Measurements from ENCODE around the gene GPR35. TPM values are rescaled to one million over a fixed set of nuclear protein-coding genes. Genes with fewer than 3 reads are reported as not detected.

Gene GPR35
- total RNA-seq, 1 experiment from 2014 or later: 4.2 TPM

DNA sequence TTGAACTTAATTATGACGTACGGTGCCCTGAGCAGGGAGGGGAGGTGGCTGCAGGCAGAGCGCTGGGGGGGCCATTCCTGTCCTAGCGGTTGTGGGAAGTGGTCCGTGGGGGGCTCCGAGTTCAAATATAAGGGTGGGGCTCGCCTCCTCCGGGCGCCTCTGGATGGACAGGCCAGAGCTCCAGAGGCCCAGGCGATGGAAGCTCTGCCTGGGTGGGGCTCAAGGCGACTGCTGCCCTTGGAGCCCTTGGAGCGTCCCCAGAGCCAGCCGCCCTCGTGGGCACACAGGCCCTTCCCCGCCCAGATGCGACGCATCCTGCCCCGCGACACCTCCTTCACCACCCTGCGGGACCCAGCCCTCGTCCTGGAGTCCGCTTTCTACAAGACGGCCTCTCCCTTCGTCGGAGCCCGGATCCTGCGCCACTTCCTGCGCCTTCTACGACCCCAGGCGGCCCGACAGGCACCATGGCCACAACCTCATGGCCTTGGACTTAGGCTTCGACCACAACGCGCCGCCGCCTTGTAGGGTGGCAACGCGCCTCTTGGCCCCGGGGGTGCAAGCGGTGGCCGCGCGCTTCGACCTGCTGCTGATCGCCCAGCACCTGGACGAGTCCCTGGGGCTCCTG, 46.9 kb downstream of the GPR35 start:
- ChIA-PET CTCF (no interaction called here), RAD21 (ENCODE audit: low non-redundant PET in 1 of 2, low total read pairs in 2 of 2, uncharacterized antibody in 2 of 2, unreplicated experiment in 2 of 2) (no interaction called here), POLR2A (no interaction called here)
- ATAC-seq: no peak
- no peaks in the 10 kb centered on the region for H3K36me3 ChIP-seq (ENCODE audit: control insufficient read depth in 1 of 2, insufficient read depth in 2 of 2, low read length in 2 of 2)
- H3K4me3 ChIP-seq (replicated peaks in 1 of 2; ENCODE audit: low read depth in 1 of 2, low read length in 2 of 2): no peak overlapping the region
- no peak overlapping the region for H3K9ac ChIP-seq (ENCODE audit: low read length)
- intact Hi-C loops (cut with micrococcal nuclease): no loop called here
- H3K27ac ChIP-seq (ENCODE audit: low read depth, low read length): no peak overlapping the region
- H3K9me2 ChIP-seq (ENCODE audit: insufficient read depth): no peaks in the 10 kb centered on the region
- no peaks in the 10 kb centered on the region for H3K9me3 ChIP-seq (ENCODE audit: control insufficient read depth in 1 of 2, insufficient read depth in 1 of 2, low read depth in 1 of 2, low read length in 2 of 2)
- H4K20me1 ChIP-seq (ENCODE audit: insufficient read depth): no peaks in the 10 kb centered on the region
- no peak for DNase-seq (ENCODE audit: low read depth, low spot score)
- TF ChIP-seq YY1 (IDR thresholded peaks at IDR 0.05; ENCODE audit: extremely low read depth, insufficient replicate concordance, low read depth, low read length): no peak
- no peak for TF ChIP-seq RAD21 (IDR thresholded peaks at IDR 0.05; ENCODE audit: low read depth)
- TF ChIP-seq TCF7L2 (IDR thresholded peaks at IDR 0.05; ENCODE audit: borderline replicate concordance, extremely low read depth, insufficient read depth, insufficient read length): no peak
- no peak for TF ChIP-seq POLR2AphosphoS5 (IDR thresholded peaks at IDR 0.05; ENCODE audit: low read depth, low read length)
- no peak for TF ChIP-seq SP1 (IDR thresholded peaks at IDR 0.05; ENCODE audit: low read depth)
- TF ChIP-seq CEBPB (IDR thresholded peaks at IDR 0.05; ENCODE audit: low read depth): no peak
- no peak for TF ChIP-seq CTCF (IDR thresholded peaks at IDR 0.05 in 2 of 3, conservative IDR thresholded peaks at IDR 0.05 in 1 of 3; ENCODE audit: borderline replicate concordance in 1 of 3, insufficient read depth in 1 of 3, low read depth in 2 of 3, low read length in 2 of 3)
- no peak for TF ChIP-seq SRF (IDR thresholded peaks at IDR 0.05; ENCODE audit: low read depth)
- no peak for TF ChIP-seq CBX3 (IDR thresholded peaks at IDR 0.05; ENCODE audit: low read depth)
- no peak for TF ChIP-seq SIN3A (IDR thresholded peaks at IDR 0.05; ENCODE audit: low read depth)
- TF ChIP-seq REST (IDR thresholded peaks at IDR 0.05; ENCODE audit: low read depth): no peak
- no peak for TF ChIP-seq EGR1 (IDR thresholded peaks at IDR 0.05; ENCODE audit: low read depth)
- TF ChIP-seq, protein P1, sequence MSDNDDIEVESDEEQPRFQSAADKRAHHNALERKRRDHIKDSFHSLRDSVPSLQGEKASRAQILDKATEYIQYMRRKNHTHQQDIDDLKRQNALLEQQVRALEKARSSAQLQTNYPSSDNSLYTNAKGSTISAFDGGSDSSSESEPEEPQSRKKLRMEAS (IDR thresholded peaks at IDR 0.05): no peak
- no peak for TF ChIP-seq EZH2 (IDR thresholded peaks at IDR 0.05)
- no peak for TF ChIP-seq ATF3 (IDR thresholded peaks at IDR 0.05)
- TF ChIP-seq FOSL1 (IDR thresholded peaks at IDR 0.05; ENCODE audit: low read depth): no peak
- no peak for TF ChIP-seq ZBTB33 (IDR thresholded peaks at IDR 0.05; ENCODE audit: extremely low read depth, insufficient replicate concordance, low read length)
- no peak overlapping the region for H2AFZ ChIP-seq (ENCODE audit: low read depth, low read length, poor library complexity, severe bottlenecking)
- no peaks in the 10 kb centered on the region for H3K4me1 ChIP-seq (ENCODE audit: control insufficient read depth in 1 of 2, insufficient read depth in 2 of 2, low read length in 2 of 2)
- H3K4me2 ChIP-seq (ENCODE audit: low read length): no peak overlapping the region
- no TSS peak for BruUV-seq (replicated peaks)
- H3K79me2 ChIP-seq (ENCODE audit: insufficient read depth, low read length): no peaks in the 10 kb centered on the region
- H3K27me3 ChIP-seq (ENCODE audit: insufficient read depth, low read length): 0 out of 2 replicates have a peak, but pooled peaks cover 4% of the 10 kb centered on the region

Measured in HCT116 (cell line).